Measurements from ENCODE around the gene FARP1.

Gene FARP1

DNA sequence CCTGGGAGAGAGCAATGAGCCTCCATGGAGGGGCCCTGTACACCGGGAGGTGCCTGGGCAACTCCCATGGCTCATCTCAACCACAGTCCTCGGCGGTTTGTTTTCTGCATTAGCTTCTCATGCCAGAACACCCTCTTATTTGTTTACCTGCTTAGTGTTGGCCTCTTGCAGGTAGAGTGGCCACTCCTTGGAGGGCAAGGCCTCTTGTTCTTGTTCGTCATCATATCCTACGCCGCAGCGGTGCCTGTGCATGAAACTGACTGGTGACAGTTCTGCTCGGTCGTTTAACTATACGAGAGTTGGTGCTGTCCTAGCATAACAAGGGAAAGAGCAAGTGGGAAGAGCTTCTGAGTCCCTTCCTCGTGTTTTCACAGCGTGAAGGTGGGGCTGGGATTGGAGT is 74.7 kb downstream of the FARP1 start:
- Histone ChIP-seq H3K27ac (ENCODE audit: low read depth, low read length) (no peak overlapping the region), H3K36me3 (ENCODE audit: insufficient read depth, low read length) (no peaks in the 10 kb centered on the region)

DNA sequence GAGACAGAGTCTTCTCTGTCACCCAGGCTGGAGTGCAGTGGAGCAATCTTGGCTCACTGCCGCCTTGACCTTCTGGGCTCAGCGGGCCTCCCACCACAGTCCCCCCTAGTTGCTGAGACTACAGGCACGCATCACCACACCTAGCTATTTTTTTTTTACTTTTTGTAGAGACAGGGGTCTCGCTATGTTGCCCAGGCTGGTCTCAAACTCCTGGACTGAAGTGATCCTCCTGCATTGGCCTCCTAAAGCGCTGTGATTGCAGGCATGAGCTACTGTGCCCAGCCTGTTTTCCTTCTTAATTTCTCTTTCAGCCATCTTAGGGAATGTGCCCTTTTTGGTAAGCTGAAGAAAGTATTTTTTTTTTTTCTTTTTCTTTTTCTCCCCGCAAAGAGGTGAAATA is 76.8 kb downstream of the FARP1 start:
- H3K27me3 ChIP-seq (ENCODE audit: insufficient read depth, low read length), result no peaks in the 10 kb centered on the region
- peaks cover 14% of the 10 kb centered on the region for H3K4me1 ChIP-seq (ENCODE audit: control insufficient read depth, insufficient read depth, low read length, unreplicated experiment)
- no peak overlapping the region for H3K27ac ChIP-seq (ENCODE audit: low read depth, low read length)
- H3K79me2 ChIP-seq (ENCODE audit: control insufficient read depth, insufficient read depth, low read length, unreplicated experiment), result no peaks in the 10 kb centered on the region
- no peaks in the 10 kb centered on the region for H3K36me3 ChIP-seq (ENCODE audit: insufficient read depth, low read length)
- H3K4me3 ChIP-seq (ENCODE audit: low read depth, low read length), result no peak overlapping the region
- no peak overlapping the region for H2AFZ ChIP-seq (ENCODE audit: low read length, unreplicated experiment)

More for the DNA sequence above, 74.7 kb downstream of the FARP1 start:
- Histone ChIP-seq H2AFZ (ENCODE audit: low read length, unreplicated experiment) (no peak overlapping the region), H3K4me1 (ENCODE audit: control insufficient read depth, insufficient read depth, low read length, unreplicated experiment) (peaks cover 25% of the 10 kb centered on the region), H3K79me2 (ENCODE audit: control insufficient read depth, insufficient read depth, low read length, unreplicated experiment) (no peaks in the 10 kb centered on the region), H3K27me3 (ENCODE audit: insufficient read depth, low read length) (no peaks in the 10 kb centered on the region), H3K4me3 (ENCODE audit: low read depth, low read length) (no peak overlapping the region)

DNA sequence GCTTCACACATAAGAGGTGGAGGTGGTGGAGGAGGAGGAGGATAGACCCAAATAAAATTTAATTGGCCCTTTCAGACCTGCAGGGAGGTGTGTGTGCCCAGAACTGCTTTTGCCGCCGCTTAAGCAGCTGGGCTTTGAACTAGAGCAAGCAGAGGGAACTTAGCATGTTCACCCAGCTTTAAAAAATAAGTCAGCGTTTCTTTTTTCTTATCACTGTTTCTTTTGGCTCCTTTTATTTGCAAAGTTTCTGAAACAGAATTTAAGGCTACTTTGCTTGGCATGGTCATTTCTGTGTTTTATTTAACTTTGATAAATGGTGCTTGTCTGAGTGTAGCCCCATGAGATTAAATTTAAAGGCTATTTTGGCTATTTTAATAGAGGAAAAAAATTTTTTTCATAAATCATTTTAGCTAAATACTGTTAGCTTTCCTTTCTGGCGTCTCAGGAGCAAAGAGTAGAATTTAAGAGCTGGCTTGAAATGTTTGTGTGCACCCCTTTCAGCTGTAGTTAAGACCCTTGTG is 77.4 kb downstream of the FARP1 start:
- Histone ChIP-seq H3K36me3 (ENCODE audit: insufficient read depth, low read length) (no peaks in the 10 kb centered on the region; the same call in 1 of the 2 replicates), H3K79me2 (ENCODE audit: control insufficient read depth, insufficient read depth, low read length, unreplicated experiment) (peaks cover 2% of the 10 kb centered on the region)

DNA sequence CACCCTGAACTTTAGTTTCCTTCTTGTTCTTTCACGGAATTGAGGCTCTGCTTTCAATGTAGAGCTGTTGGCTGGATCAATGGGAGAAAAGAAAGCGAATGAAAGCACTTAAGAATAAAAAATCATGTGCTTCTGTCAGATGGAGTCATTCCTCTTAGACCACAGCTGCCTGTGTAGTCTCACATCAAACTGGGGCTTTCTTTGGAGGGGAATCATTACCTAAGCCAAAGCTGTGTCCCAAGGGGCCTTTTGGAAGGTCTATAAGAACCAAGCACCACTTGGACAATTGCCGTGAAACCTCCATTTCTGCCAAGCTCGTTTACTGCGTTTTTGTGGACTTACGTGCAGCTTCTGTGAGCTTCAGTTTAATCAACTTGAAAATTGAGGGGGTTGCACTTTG is 78.3 kb downstream of the FARP1 start:
- Histone ChIP-seq H3K4me3 (ENCODE audit: low read depth, low read length) (no peak overlapping the region), H3K27ac (ENCODE audit: low read depth, low read length) (no peak overlapping the region), H3K27me3 (ENCODE audit: insufficient read depth, low read length) (no peaks in the 10 kb centered on the region), H3K36me3 (ENCODE audit: insufficient read depth, low read length) (no peaks in the 10 kb centered on the region; the same call in 1 of the 2 replicates), H3K4me1 (ENCODE audit: control insufficient read depth, insufficient read depth, low read length, unreplicated experiment) (peaks cover 6% of the 10 kb centered on the region), H3K79me2 (ENCODE audit: control insufficient read depth, insufficient read depth, low read length, unreplicated experiment) (peaks cover 2% of the 10 kb centered on the region), H2AFZ (ENCODE audit: low read length, unreplicated experiment) (no peak overlapping the region)

More for the DNA sequence above, 77.4 kb downstream of the FARP1 start:
- peaks cover 11% of the 10 kb centered on the region for H3K4me1 ChIP-seq (ENCODE audit: control insufficient read depth, insufficient read depth, low read length, unreplicated experiment)
- no peak overlapping the region for H3K4me3 ChIP-seq (ENCODE audit: low read depth, low read length)
- no peak overlapping the region for H2AFZ ChIP-seq (ENCODE audit: low read length, unreplicated experiment)
- no peak overlapping the region for H3K27ac ChIP-seq (ENCODE audit: low read depth, low read length)
- H3K27me3 ChIP-seq (ENCODE audit: insufficient read depth, low read length), result no peaks in the 10 kb centered on the region

DNA sequence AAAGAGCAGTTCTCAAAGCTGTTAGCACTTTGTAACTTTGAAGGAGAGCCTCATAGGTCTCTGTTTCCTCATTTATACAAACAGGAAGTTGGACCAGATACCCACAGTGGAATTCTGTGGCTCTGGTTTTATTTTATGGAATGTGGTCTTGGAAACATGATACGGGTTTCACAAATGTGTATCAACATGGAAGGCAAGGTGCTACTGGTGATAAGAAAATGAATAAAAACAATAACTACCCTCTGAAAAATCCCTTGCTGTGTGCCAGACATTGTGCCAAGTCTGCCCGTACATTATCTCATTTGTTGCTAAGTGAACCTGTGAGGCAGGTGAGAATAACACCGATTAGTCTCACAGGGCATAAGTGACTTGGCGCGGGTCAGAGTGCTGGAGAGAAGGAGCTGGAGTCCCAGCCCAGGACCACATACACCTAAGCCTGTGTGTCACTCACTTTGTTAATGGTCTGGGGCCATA is 79.2 kb downstream of the FARP1 start:
- H3K4me1 ChIP-seq (ENCODE audit: control insufficient read depth, insufficient read depth, low read length, unreplicated experiment), result no peaks in the 10 kb centered on the region
- H3K4me3 ChIP-seq (ENCODE audit: low read depth, low read length), result no peak overlapping the region
- peaks cover 2% of the 10 kb centered on the region for H3K79me2 ChIP-seq (ENCODE audit: control insufficient read depth, insufficient read depth, low read length, unreplicated experiment)
- no peak overlapping the region for H3K27ac ChIP-seq (ENCODE audit: low read depth, low read length)
- no peaks in the 10 kb centered on the region; the same call in 1 of the 2 replicates for H3K36me3 ChIP-seq (ENCODE audit: insufficient read depth, low read length)
- no peak overlapping the region for H2AFZ ChIP-seq (ENCODE audit: low read length, unreplicated experiment)
- no peaks in the 10 kb centered on the region for H3K27me3 ChIP-seq (ENCODE audit: insufficient read depth, low read length)

DNA sequence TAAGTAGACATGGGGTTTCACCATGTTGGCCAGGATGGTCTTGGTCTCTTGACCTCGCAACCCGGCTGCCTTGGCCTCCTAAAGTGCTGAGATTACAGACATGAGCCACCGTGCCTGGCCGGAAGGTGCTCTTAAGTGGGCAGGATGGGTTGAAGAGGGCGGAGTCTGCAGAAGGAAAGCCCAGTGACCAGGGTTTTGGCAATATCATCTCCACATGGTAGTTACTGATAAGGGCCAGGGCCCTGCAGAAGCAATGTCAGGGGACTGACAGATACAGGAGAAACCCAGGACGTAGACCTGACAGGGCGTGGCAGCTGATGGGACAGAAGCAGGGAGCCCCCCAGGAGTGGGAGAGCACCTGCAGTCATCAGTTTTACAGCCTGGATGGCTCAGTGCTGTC is 79.9 kb downstream of the FARP1 start:
- no peaks in the 10 kb centered on the region for H3K27me3 ChIP-seq (ENCODE audit: insufficient read depth, low read length)
- H3K27ac ChIP-seq (ENCODE audit: low read depth, low read length), result no peak overlapping the region
- H2AFZ ChIP-seq (ENCODE audit: low read length, unreplicated experiment), result no peak overlapping the region
- no peaks in the 10 kb centered on the region for H3K4me1 ChIP-seq (ENCODE audit: control insufficient read depth, insufficient read depth, low read length, unreplicated experiment)
- no peaks in the 10 kb centered on the region; the same call in 1 of the 2 replicates for H3K36me3 ChIP-seq (ENCODE audit: insufficient read depth, low read length)
- peaks cover 2% of the 10 kb centered on the region for H3K79me2 ChIP-seq (ENCODE audit: control insufficient read depth, insufficient read depth, low read length, unreplicated experiment)
- H3K4me3 ChIP-seq (ENCODE audit: low read depth, low read length), result no peak overlapping the region

DNA sequence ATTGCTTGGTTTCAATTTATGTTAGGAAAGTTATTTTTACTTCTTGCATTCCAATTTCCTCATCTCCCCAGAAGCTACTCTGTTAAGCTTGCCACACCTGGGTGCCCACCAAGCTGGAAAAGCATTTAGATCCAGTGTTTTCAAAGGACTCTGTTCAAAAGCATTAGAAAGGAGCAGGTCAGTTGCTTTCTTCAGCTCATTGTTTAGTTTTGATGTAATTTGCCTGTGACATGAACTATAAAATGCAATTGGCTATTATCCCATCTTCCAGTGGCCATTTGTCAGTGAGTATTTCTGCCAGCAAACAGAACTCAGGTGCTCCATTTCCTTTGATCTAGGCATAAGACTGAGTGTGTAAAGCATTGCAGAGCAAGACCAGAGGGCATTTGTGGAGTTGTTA is 80.8 kb downstream of the FARP1 start:
- no peaks in the 10 kb centered on the region for H3K27me3 ChIP-seq (ENCODE audit: insufficient read depth, low read length)
- H3K4me1 ChIP-seq (ENCODE audit: control insufficient read depth, insufficient read depth, low read length, unreplicated experiment), result no peaks in the 10 kb centered on the region
- peaks cover 2% of the 10 kb centered on the region for H3K79me2 ChIP-seq (ENCODE audit: control insufficient read depth, insufficient read depth, low read length, unreplicated experiment)
- H3K4me3 ChIP-seq (ENCODE audit: low read depth, low read length), result no peak overlapping the region
- H2AFZ ChIP-seq (ENCODE audit: low read length, unreplicated experiment), result no peak overlapping the region
- H3K36me3 ChIP-seq (ENCODE audit: insufficient read depth, low read length), result no peaks in the 10 kb centered on the region; the same call in 1 of the 2 replicates
- H3K27ac ChIP-seq (ENCODE audit: low read depth, low read length), result no peak overlapping the region

DNA sequence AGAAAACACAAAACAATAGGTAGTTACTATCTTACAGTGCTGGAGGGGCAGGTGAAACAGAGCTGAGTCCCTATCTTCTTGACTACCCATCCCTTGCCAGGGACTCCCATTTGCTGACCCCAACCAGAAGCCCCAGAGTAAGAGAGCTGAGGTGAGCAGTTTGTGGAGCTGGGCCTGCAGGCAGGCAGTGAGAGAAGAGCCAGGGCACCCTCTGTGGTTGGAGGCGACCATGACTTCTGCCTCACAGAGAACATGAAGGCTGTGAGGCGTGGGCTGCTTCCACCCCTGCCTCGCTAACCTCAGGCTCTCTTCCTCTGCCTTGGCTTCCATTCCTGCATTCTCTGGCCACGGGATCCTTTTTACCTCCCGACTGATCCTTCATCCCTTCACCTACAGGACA is 81.7 kb downstream of the FARP1 start:
- no peak overlapping the region for H3K27ac ChIP-seq (ENCODE audit: low read depth, low read length)
- H3K79me2 ChIP-seq (ENCODE audit: control insufficient read depth, insufficient read depth, low read length, unreplicated experiment), result peaks cover 2% of the 10 kb centered on the region
- H2AFZ ChIP-seq (ENCODE audit: low read length, unreplicated experiment), result no peak overlapping the region
- H3K4me3 ChIP-seq (ENCODE audit: low read depth, low read length), result no peak overlapping the region
- no peaks in the 10 kb centered on the region for H3K4me1 ChIP-seq (ENCODE audit: control insufficient read depth, insufficient read depth, low read length, unreplicated experiment)
- no peaks in the 10 kb centered on the region for H3K27me3 ChIP-seq (ENCODE audit: insufficient read depth, low read length)
- H3K36me3 ChIP-seq (ENCODE audit: insufficient read depth, low read length), result no peaks in the 10 kb centered on the region; the same call in 1 of the 2 replicates

DNA sequence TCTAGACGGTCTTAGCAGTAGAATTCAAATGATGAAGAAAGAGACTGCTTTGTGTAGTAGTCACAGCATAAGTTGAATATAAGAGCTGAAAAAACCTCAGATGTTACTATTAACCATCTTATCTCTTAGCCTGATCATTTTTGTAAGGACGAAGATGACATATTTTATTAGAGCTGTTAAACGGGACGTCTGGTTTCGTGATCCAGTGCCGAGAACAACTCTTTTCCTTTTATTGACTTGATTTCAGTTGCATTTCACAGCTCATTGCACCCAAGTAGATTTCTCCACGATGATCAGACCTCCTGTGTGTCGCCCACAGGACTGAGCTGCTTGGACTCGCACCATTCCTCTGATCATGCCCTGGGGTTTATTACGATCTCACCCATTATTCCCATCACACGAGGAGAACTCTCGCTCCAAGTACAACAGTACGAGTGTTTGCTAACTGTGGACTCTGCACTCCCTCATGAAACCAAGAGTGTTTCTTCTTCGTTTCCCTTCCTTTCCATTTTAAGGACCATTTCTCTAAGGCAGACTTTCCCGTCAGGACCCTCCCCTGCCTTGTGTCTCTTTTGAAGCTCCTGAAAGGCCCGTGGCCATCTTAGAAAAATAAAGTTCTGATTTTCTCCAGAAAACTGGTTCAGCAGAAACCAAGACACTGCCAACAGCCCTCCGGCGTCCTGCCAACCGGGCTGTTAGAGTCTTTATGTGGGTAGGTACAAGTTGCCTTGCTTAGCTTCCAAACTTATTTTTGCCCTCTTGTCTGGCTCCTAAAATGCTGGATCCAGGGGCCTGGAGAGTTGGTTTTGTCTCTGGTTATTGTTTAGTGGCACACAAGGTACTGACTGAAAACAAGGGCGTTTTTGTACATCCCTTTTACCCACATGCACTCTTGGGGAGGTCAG is 82.4 kb downstream of the FARP1 start:
- no peak overlapping the region for H2AFZ ChIP-seq (ENCODE audit: low read length, unreplicated experiment)
- H3K36me3 ChIP-seq (ENCODE audit: insufficient read depth, low read length), result no peaks in the 10 kb centered on the region; the same call in 1 of the 2 replicates
- H3K27ac ChIP-seq (ENCODE audit: low read depth, low read length), result no peak overlapping the region
- peaks cover 2% of the 10 kb centered on the region for H3K79me2 ChIP-seq (ENCODE audit: control insufficient read depth, insufficient read depth, low read length, unreplicated experiment)
- no peaks in the 10 kb centered on the region for H3K27me3 ChIP-seq (ENCODE audit: insufficient read depth, low read length)
- H3K4me1 ChIP-seq (ENCODE audit: control insufficient read depth, insufficient read depth, low read length, unreplicated experiment), result no peaks in the 10 kb centered on the region
- H3K4me3 ChIP-seq (ENCODE audit: low read depth, low read length), result no peak overlapping the region

DNA sequence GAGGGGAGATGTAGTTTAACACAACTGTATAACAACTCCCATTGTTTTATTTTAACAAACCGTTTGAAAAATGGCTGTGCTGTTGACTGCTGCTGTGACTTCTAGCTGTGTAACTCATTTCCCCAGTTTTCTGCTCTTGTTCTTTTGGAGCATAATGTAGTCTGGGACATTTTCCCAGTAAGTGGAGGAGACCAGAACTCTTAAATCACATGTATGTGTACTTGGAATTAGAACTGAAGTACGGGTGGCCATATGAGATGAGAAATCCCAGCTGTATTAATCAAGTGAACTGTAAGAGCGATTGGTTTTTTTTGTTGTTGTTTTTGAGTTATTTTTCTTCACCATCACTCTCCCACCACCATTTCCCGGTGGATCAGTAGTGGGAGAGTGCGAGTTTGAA is 83.6 kb downstream of the FARP1 start:
- Histone ChIP-seq H3K4me3 (ENCODE audit: low read depth, low read length) (no peak overlapping the region), H3K4me1 (ENCODE audit: control insufficient read depth, insufficient read depth, low read length, unreplicated experiment) (no peaks in the 10 kb centered on the region), H3K79me2 (ENCODE audit: control insufficient read depth, insufficient read depth, low read length, unreplicated experiment) (peaks cover 2% of the 10 kb centered on the region), H2AFZ (ENCODE audit: low read length, unreplicated experiment) (no peak overlapping the region), H3K36me3 (ENCODE audit: insufficient read depth, low read length) (no peaks in the 10 kb centered on the region; the same call in 1 of the 2 replicates), H3K27me3 (ENCODE audit: insufficient read depth, low read length) (no peaks in the 10 kb centered on the region), H3K27ac (ENCODE audit: low read depth, low read length) (no peak overlapping the region)

Data from ACC112 (cell line).